Loucy (cell line): ENCODE measurements around the gene ART4.

Source experiments
- H2AFZ ChIP-seq: fragments of 200-600 bp; sonication (generic); 2 replicates; pipeline ENCODE4 v1.6.0; 2016; ENCODE audit warnings: antibody characterized with exemption, mild to moderate bottlenecking, low read length, moderate library complexity
- H3F3A ChIP-seq: fragments of 200-600 bp; 2 replicates; pipeline ENCODE4 v1.6.0; 2016; ENCODE audit warnings: antibody characterized with exemption, low read depth, mild to moderate bottlenecking
- H3K27me3 ChIP-seq: fragments of 200-600 bp; sonication (generic); 2 replicates; pipeline ENCODE4 v1.6.1; 2014; ENCODE audit warnings: low read length, mild to moderate bottlenecking; ENCODE audit not compliant: insufficient read depth, poor library complexity, severe bottlenecking
- H3K36me3 ChIP-seq: fragments of 200-600 bp; sonication (generic); 2 replicates; pipeline ENCODE4 v1.6.1; 2016; ENCODE audit warnings: low read length; ENCODE audit not compliant: insufficient read depth
- H3K4me1 ChIP-seq: fragments of 200-600 bp; sonication (generic); 2 replicates; pipeline ENCODE4 v1.5.1; 2014; ENCODE audit warnings: low read length, mild to moderate bottlenecking; ENCODE audit not compliant: insufficient read depth, poor library complexity, severe bottlenecking
- H3K4me2 ChIP-seq: fragments of 200-600 bp; sonication (generic); 2 replicates; pipeline ENCODE4 v1.6.0; 2014; ENCODE audit warnings: antibody characterized with exemption, low read length, low read depth, mild to moderate bottlenecking; ENCODE audit not compliant: poor library complexity, severe bottlenecking
- H3K4me3 ChIP-seq: fragments of 200-600 bp; sonication (generic); 2 replicates; pipeline ENCODE4 v1.5.1; 2014; ENCODE audit warnings: low read length, mild to moderate bottlenecking, mixed read lengths; ENCODE audit not compliant: poor library complexity, severe bottlenecking
- H3K79me2 ChIP-seq: fragments of 200-600 bp; sonication (generic); 2 replicates; pipeline ENCODE4 v1.6.1; 2014; ENCODE audit warnings: low read length; ENCODE audit not compliant: insufficient read depth
- H3K9ac ChIP-seq: fragments of 200-600 bp; sonication (generic); 2 replicates; pipeline ENCODE4 v1.6.0; 2014; ENCODE audit warnings: mild to moderate bottlenecking, low read depth, low read length, moderate library complexity; ENCODE audit not compliant: poor library complexity, severe bottlenecking
- H3K9me2 ChIP-seq: fragments of 200-600 bp; sonication (generic); replicated peaks from 2 replicates; pipeline ENCODE4 v1.6.1; 2016; ENCODE audit warnings: low read depth, low read length, mixed read lengths
- H3K9me3 ChIP-seq: fragments of 200-600 bp; sonication (generic); 2 replicates; pipeline ENCODE4 v1.6.1; 2014; ENCODE audit warnings: mild to moderate bottlenecking, antibody characterized with exemption, low read length, low read depth; ENCODE audit not compliant: insufficient read depth
- H4K20me1 ChIP-seq: fragments of 200-600 bp; sonication (generic); 2 replicates; pipeline ENCODE4 v1.6.0; 2014; ENCODE audit warnings: antibody characterized with exemption, low read length, mild to moderate bottlenecking; ENCODE audit not compliant: insufficient read depth, poor library complexity, severe bottlenecking
- CTCF ChIP-seq: fragments of 200-600 bp; sonication (generic); conservative IDR thresholded peaks from 2 replicates; pipeline ENCODE4 v1.5.1; 2014; ENCODE audit warnings: mild to moderate bottlenecking, antibody characterized with exemption, low read length
- EZH2phosphoT487 ChIP-seq: fragments of 200-600 bp; IDR thresholded peaks from 2 replicates; pipeline ENCODE4 v1.6.1; 2018; ENCODE audit warnings: antibody characterized with exemption, mild to moderate bottlenecking, moderate library complexity, borderline replicate concordance

The ART4 gene

GRCh38 chr12:14868916-14869506 lies 25.7 kb upstream of the ART4 start:
- Histone ChIP-seq H3K4me1 (peaks cover 22% of the 10 kb centered on the region), H3K27me3 (no peaks in the 10 kb centered on the region), H3K79me2 (no peaks in the 10 kb centered on the region), H3K9ac (no peak overlapping the region), H3K4me2 (no peak overlapping the region), H3K36me3 (no peaks in the 10 kb centered on the region), H3F3A (no peaks in the 10 kb centered on the region), H3K4me3 (no peak overlapping the region), H3K9me3 (no peaks in the 10 kb centered on the region), H4K20me1 (no peaks in the 10 kb centered on the region), H3K9me2 (no peaks in the 10 kb centered on the region), H2AFZ (no peak overlapping the region)
- TF ChIP-seq EZH2phosphoT487, result no peak

- no peak overlapping the region for H3K4me3 ChIP-seq
- no peaks in the 10 kb centered on the region for H3K9me2 ChIP-seq
- TF ChIP-seq EZH2phosphoT487 (no peak), CTCF (no peak)
- no peaks in the 10 kb centered on the region for H3K79me2 ChIP-seq
- H3K4me2 ChIP-seq, result no peak overlapping the region
- H3K27me3 ChIP-seq, result no peaks in the 10 kb centered on the region
- peaks cover 16% of the 10 kb centered on the region; the same call in 1 of the 2 replicates for H3K9me3 ChIP-seq
- no peaks in the 10 kb centered on the region for H3K36me3 ChIP-seq
- no peak overlapping the region for H3K9ac ChIP-seq
- no peaks in the 10 kb centered on the region for H3F3A ChIP-seq
- H2AFZ ChIP-seq, result no peak overlapping the region
- no peaks in the 10 kb centered on the region for H4K20me1 ChIP-seq
- no peaks in the 10 kb centered on the region for H3K4me1 ChIP-seq
These were observed 17.2 kb upstream of the ART4 start for GRCh38 chr12:14860490-14860889.

- H3F3A ChIP-seq, result no peaks in the 10 kb centered on the region
- no peaks in the 10 kb centered on the region for H3K9me2 ChIP-seq
- H3K27me3 ChIP-seq, result no peaks in the 10 kb centered on the region
- H2AFZ ChIP-seq, result no peak overlapping the region
- no peak overlapping the region for H3K4me3 ChIP-seq
- peaks cover 9% of the 10 kb centered on the region for H3K4me1 ChIP-seq
- no peak overlapping the region for H3K4me2 ChIP-seq
- H3K79me2 ChIP-seq, result no peaks in the 10 kb centered on the region
- no peak overlapping the region for H3K9ac ChIP-seq
- peaks cover 16% of the 10 kb centered on the region; the same call in 1 of the 2 replicates for H3K9me3 ChIP-seq
- H4K20me1 ChIP-seq, result no peaks in the 10 kb centered on the region
- H3K36me3 ChIP-seq, result no peaks in the 10 kb centered on the region
- no peak for TF ChIP-seq EZH2phosphoT487
- TF ChIP-seq CTCF, result no peak
These were observed 15.2 kb upstream of the ART4 start for GRCh38 chr12:14858513-14858912.

GRCh38 chr12:14854586-14855183 lies 11.4 kb upstream of the ART4 start:
- Histone ChIP-seq H3K9me2 (no peaks in the 10 kb centered on the region), H4K20me1 (no peaks in the 10 kb centered on the region), H3K36me3 (no peaks in the 10 kb centered on the region), H3K4me1 (peaks cover 9% of the 10 kb centered on the region), H3F3A (no peaks in the 10 kb centered on the region), H3K79me2 (no peaks in the 10 kb centered on the region), H3K4me2 (no peak overlapping the region), H3K9ac (no peak overlapping the region), H3K9me3 (peaks cover 6% of the 10 kb centered on the region; the same call in 1 of the 2 replicates), H3K27me3 (no peaks in the 10 kb centered on the region), H3K4me3 (no peak overlapping the region), H2AFZ (no peak overlapping the region)
- TF ChIP-seq EZH2phosphoT487, result no peak
- TF ChIP-seq CTCF, result no peak
